Measurements from ENCODE around the gene RBM38.

DNA sequence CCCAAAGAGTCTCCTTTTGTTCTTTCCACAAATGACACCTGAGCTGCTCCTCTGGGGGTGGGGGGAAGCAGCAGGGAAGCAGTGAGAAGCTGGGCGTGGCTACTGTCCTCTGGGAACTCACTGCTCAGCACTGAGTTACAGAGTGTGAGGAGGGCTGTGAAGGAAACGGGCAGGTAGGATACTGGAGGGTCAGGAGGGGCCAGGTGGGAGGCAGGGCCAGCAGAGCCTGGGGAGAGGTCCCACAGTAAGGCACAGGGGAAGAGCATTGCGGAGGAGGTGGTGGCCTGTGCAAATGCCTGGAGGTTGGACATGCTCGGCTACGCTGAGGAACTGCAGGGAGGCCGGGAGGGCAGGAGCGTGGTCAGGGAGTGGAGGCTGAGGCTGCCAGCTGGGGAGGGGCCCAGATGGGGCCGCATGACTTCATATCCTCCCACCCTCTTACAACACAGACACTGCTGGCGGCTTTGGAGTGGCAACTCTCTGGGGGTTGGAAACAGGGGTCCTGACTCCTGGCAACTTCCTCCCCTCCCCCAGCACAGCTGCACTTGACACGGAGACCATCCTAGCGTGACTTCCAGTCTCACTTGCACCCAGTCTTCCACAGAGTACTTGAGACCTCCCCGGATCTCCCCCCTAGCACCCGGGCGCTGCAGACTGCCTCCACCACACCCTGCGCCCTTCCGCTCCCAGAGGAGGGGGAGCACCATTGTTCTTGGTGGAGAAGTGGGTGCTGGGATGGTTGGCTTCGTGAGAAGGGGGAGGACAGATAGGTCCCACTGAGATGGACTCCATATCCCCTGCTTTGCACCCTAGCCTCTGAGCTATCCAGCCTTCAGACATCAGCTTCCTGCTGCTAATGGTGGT lies 34.2 kb downstream of the RBM38 start:
- TF ChIP-seq, protein P1, sequence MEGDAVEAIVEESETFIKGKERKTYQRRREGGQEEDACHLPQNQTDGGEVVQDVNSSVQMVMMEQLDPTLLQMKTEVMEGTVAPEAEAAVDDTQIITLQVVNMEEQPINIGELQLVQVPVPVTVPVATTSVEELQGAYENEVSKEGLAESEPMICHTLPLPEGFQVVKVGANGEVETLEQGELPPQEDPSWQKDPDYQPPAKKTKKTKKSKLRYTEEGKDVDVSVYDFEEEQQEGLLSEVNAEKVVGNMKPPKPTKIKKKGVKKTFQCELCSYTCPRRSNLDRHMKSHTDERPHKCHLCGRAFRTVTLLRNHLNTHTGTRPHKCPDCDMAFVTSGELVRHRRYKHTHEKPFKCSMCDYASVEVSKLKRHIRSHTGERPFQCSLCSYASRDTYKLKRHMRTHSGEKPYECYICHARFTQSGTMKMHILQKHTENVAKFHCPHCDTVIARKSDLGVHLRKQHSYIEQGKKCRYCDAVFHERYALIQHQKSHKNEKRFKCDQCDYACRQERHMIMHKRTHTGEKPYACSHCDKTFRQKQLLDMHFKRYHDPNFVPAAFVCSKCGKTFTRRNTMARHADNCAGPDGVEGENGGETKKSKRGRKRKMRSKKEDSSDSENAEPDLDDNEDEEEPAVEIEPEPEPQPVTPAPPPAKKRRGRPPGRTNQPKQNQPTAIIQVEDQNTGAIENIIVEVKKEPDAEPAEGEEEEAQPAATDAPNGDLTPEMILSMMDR (IDR thresholded peaks at IDR 0.05; ENCODE audit: low read depth, low read length): no peak
- TF ChIP-seq EZH2phosphoT487 (IDR thresholded peaks at IDR 0.05; ENCODE audit: low read depth): no peak
